HepG2 (cell line): ENCODE data around the gene TFCP2L1. TPM values are rescaled to one million over a fixed set of nuclear protein-coding genes. Genes with fewer than 3 reads are reported as not detected.

Source experiments
- ATAC-seq: fragments of 200-7000 bp; cut with Tn5 transposase; 3 replicates; pipeline ENCODE4 v1.9.1; 2020; ENCODE audit warnings: mild to moderate bottlenecking, moderate library complexity
- BruUV-seq: library from RNA; stranded (reverse); fragments of 400-500 nt; replicated peaks from 2 replicates; lab custom pipeline; 2021; lab: Mats Ljungman, UMichigan
- CTCF ChIA-PET: fragments of 300-600 bp; formaldehyde crosslinking; extraction: SDS; loops from one replicate; lab custom pipeline; 2021; ENCODE audit warnings: low total read pairs, inconsistent platforms, low intra/inter-chr PET ratio; lab: Yijun Ruan, JAX
- POLR2A ChIA-PET: fragments of 350-600 bp; sonication (Branson Sonifier 250); formaldehyde crosslinking; loops from one replicate; lab custom pipeline; 2020; ENCODE audit warnings: antibody characterized with exemption, inconsistent platforms; lab: Yijun Ruan, JAX
- DNase-seq: peaks from one replicate; pipeline ENCODE4 v3.0.0-alpha.2; 2015; ENCODE audit warnings: low spot score
- FAIRE-seq: peaks from 3 replicates; lab custom pipeline; 2011; peaks lifted over from hg19 to GRCh38; lab: Jason Lieb, UNC
- H2AFZ ChIP-seq: one replicate; pipeline ENCODE4 v1.6.1; 2011; ENCODE audit warnings: low read length, inconsistent platforms
- H3K27ac ChIP-seq: fragments of 300-600 bp; 3 replicates; pipeline ENCODE4 v1.8.0; 2011; ENCODE audit warnings: mixed run types, mild to moderate bottlenecking, mixed read lengths, low read length, inconsistent platforms; ENCODE audit not compliant: insufficient read depth; ENCODE audit errors: extremely low read length
- H3K27me3 ChIP-seq, 2 experiments: fragments of 200-600 bp in 1 of 2; 2 replicates in 1 of 2; 3 replicates in 1 of 2; pipeline versions ENCODE4 v1.6.0 to v1.8.0; 2011; ENCODE audit warnings: low read length in 2 of 2, mild to moderate bottlenecking in 2 of 2, moderate library complexity in 2 of 2, inconsistent platforms in 1 of 2; ENCODE audit not compliant: insufficient read depth in 2 of 2, control insufficient read depth in 1 of 2
- H3K36me3 ChIP-seq, 2 experiments: fragments of 200-600 bp in 1 of 2; replicated peaks in 1 of 2; 2 replicates in 1 of 2; 3 replicates in 1 of 2; pipeline versions ENCODE4 v1.5.1 to v1.8.0; 2011; ENCODE audit warnings: low read length in 2 of 2, inconsistent platforms in 1 of 2; ENCODE audit not compliant: insufficient read depth in 2 of 2, control insufficient read depth in 1 of 2
- H3K4me1 ChIP-seq: 2 replicates; pipeline ENCODE4 v1.5.1; 2012; ENCODE audit warnings: low read length, inconsistent platforms; ENCODE audit not compliant: insufficient read depth
- H3K4me2 ChIP-seq: 2 replicates; pipeline ENCODE4 v1.6.0; 2011; ENCODE audit warnings: low read depth, low read length, inconsistent platforms
- H3K4me3 ChIP-seq, 3 experiments: fragments of 200-600 bp in 1 of 3; sonication (generic), shearing (Covaris generic) in 1 of 3; replicated peaks in 1 of 3; 2 replicates each; pipeline ENCODE4 v1.5.1; 2011 to 2016; ENCODE audit warnings: low read length in 3 of 3, inconsistent platforms in 2 of 3, low read depth in 2 of 3, mild to moderate bottlenecking in 2 of 3, control low read depth in 1 of 3, mixed read lengths in 1 of 3; ENCODE audit not compliant: insufficient read depth in 1 of 3
- H3K79me2 ChIP-seq: one replicate; pipeline ENCODE4 v1.6.1; 2011; ENCODE audit warnings: low read length, inconsistent platforms; ENCODE audit not compliant: insufficient read depth
- H3K9ac ChIP-seq: 2 replicates; pipeline ENCODE4 v1.6.0; 2011; ENCODE audit warnings: mild to moderate bottlenecking, low read depth, low read length, inconsistent platforms; ENCODE audit not compliant: insufficient read depth
- H3K9me3 ChIP-seq: 2 replicates; pipeline ENCODE4 v1.5.1; 2012; ENCODE audit warnings: mild to moderate bottlenecking, low read length
- H4K20me1 ChIP-seq: 2 replicates; pipeline ENCODE4 v1.6.0; 2011; ENCODE audit warnings: inconsistent platforms, mild to moderate bottlenecking, low read length, moderate library complexity; ENCODE audit not compliant: insufficient read depth
- HDAC6 ChIP-seq: fragments of 200-600 bp; sonication (generic); IDR thresholded peaks from 2 replicates; pipeline ENCODE4 v1.7.0; 2017; ENCODE audit warnings: mild to moderate bottlenecking, antibody characterized with exemption, low read length, low read depth
- SIX4 ChIP-seq: sonication (generic); formaldehyde crosslinking; IDR thresholded peaks from 2 replicates; pipeline ENCODE4 v1.4.0; 2020; ENCODE audit warnings: missing genetic modification reagents
- ZNF572 ChIP-seq: sonication (generic); formaldehyde crosslinking; IDR thresholded peaks from 2 replicates; pipeline ENCODE4 v1.5.1; 2020; ENCODE audit warnings: mild to moderate bottlenecking, missing genetic modification reagents
- WGBS: methylation state at CpG from one replicate; pipeline ENCODE4 v1.1.6; 2017; ENCODE audit warnings: low lambda C conversion rate; 5-methylcytosine and 5-hydroxymethylcytosine counted together
- in situ Hi-C: cut with HindIII; loops from 2 replicates; pipeline ENCODE4 v1.10.0; 2017; ENCODE audit warnings: low pct_unique_long_range_greater_than_20kb; ENCODE audit not compliant: extremely low pct_ligation_motif_present
- intact Hi-C: fragments of 100-400 bp; cut with micrococcal nuclease; formaldehyde crosslinking; loops from one replicate; pipeline ENCODE4 v1.10.0; 2022; ENCODE audit not compliant: unreplicated experiment
- polyA plus RNA-seq, 8 experiments: library from polyadenylated mRNA; depleted of rRNA in 3 of 8; stranded (reverse) in 7 of 8; unstranded in 1 of 8; fragments of >200 nt; fragmentation: Illumina TruSeq in 4 of 8; extraction: Trizol in 4 of 8; gene quantifications; 2 replicates each; pipeline versions ENCODE4 v1.2.1 to v1.2.3, GENCODE V29; 2011 to 2016; ENCODE audit warnings: low read depth in 4 of 8, missing spikeins in 1 of 8, mixed read lengths in 1 of 8; ENCODE audit not compliant: insufficient read depth in 1 of 8
- total RNA-seq, 5 experiments: library from RNA; depleted of rRNA; stranded (reverse); fragments of >200 nt; fragmentation: Illumina TruSeq; extraction: Trizol; gene quantifications; 2 replicates each; pipeline ENCODE4 v1.2.3, GENCODE V29; 2016; ENCODE audit warnings: low read depth in 1 of 5
- TF ChIP-seq, protein P1 (sequence below): sonication (generic); formaldehyde crosslinking; conservative IDR thresholded peaks from 2 replicates; pipeline ENCODE4 v1.5.0; 2020; ENCODE audit warnings: missing genetic modification reagents
- TF ChIP-seq, protein P2 (sequence below): IDR thresholded peaks from 2 replicates; pipeline ENCODE4 v1.4.0; 2020; ENCODE audit warnings: mild to moderate bottlenecking, missing genetic modification reagents
- TF ChIP-seq, protein P3 (sequence below): sonication (generic); formaldehyde crosslinking; IDR thresholded peaks from 2 replicates; pipeline ENCODE4 v1.5.0; 2020; ENCODE audit warnings: missing genetic modification reagents
- TF ChIP-seq, protein P4 (sequence below): IDR thresholded peaks from 2 replicates; pipeline ENCODE4 v1.6.1; 2016; ENCODE audit warnings: missing genetic modification reagents, missing compliant biosample characterization

TFCP2L1 gene
- total and polyA plus RNA-seq, 2 of the 13 experiments (the other 11 are each of a cell fraction or from before 2014, with no cell fraction given), result under 0.01 TPM; not detected in 1

DNA sequence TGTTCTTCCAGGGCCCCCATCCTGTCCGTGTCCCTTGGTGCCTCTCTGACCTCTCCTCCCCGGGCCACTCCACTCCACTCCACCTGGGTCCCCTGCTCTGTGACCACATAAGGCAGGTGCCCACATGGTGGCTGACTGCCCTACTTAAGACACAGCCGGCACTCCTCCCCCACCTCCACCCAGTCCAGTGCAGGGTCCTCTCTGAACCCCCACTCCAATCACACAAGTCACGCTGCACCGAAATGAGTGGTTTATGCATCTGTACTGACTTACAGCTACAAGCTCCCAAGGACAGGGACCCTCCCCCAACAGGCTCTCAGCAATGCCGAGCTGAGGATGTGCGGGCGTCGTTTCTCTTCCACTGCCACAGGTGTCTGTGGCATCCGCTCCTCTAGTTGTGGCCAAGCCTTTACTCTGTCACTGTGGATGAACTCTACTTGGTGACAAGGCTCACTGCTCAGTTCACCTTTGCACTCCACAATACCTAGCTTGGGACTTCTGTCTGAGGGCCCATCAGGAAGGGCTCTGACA, 48.3 kb downstream of the TFCP2L1 start:
- H3K27me3 ChIP-seq, result peaks cover 22 to 93% of the 10 kb centered on the region in 2 experiments
- no peaks in the 10 kb centered on the region for H3K9me3 ChIP-seq
- no peak for ATAC-seq
- H4K20me1 ChIP-seq, result no peaks in the 10 kb centered on the region
- no peaks in the 10 kb centered on the region for H3K79me2 ChIP-seq
- intact Hi-C loops, result no loop called here
- TF ChIP-seq, protein P1, sequence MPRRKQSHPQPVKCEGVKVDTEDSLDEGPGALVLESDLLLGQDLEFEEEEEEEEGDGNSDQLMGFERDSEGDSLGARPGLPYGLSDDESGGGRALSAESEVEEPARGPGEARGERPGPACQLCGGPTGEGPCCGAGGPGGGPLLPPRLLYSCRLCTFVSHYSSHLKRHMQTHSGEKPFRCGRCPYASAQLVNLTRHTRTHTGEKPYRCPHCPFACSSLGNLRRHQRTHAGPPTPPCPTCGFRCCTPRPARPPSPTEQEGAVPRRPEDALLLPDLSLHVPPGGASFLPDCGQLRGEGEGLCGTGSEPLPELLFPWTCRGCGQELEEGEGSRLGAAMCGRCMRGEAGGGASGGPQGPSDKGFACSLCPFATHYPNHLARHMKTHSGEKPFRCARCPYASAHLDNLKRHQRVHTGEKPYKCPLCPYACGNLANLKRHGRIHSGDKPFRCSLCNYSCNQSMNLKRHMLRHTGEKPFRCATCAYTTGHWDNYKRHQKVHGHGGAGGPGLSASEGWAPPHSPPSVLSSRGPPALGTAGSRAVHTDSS (CRISPR knock-in tag), result no peak
- TF ChIP-seq ZNF572, result no peak
- TF ChIP-seq, protein P2, sequence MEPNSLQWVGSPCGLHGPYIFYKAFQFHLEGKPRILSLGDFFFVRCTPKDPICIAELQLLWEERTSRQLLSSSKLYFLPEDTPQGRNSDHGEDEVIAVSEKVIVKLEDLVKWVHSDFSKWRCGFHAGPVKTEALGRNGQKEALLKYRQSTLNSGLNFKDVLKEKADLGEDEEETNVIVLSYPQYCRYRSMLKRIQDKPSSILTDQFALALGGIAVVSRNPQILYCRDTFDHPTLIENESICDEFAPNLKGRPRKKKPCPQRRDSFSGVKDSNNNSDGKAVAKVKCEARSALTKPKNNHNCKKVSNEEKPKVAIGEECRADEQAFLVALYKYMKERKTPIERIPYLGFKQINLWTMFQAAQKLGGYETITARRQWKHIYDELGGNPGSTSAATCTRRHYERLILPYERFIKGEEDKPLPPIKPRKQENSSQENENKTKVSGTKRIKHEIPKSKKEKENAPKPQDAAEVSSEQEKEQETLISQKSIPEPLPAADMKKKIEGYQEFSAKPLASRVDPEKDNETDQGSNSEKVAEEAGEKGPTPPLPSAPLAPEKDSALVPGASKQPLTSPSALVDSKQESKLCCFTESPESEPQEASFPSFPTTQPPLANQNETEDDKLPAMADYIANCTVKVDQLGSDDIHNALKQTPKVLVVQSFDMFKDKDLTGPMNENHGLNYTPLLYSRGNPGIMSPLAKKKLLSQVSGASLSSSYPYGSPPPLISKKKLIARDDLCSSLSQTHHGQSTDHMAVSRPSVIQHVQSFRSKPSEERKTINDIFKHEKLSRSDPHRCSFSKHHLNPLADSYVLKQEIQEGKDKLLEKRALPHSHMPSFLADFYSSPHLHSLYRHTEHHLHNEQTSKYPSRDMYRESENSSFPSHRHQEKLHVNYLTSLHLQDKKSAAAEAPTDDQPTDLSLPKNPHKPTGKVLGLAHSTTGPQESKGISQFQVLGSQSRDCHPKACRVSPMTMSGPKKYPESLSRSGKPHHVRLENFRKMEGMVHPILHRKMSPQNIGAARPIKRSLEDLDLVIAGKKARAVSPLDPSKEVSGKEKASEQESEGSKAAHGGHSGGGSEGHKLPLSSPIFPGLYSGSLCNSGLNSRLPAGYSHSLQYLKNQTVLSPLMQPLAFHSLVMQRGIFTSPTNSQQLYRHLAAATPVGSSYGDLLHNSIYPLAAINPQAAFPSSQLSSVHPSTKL (CRISPR knock-in tag), result no peak
- TF ChIP-seq, protein P3, sequence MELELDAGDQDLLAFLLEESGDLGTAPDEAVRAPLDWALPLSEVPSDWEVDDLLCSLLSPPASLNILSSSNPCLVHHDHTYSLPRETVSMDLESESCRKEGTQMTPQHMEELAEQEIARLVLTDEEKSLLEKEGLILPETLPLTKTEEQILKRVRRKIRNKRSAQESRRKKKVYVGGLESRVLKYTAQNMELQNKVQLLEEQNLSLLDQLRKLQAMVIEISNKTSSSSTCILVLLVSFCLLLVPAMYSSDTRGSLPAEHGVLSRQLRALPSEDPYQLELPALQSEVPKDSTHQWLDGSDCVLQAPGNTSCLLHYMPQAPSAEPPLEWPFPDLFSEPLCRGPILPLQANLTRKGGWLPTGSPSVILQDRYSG (CRISPR knock-in tag), result no peak
- TF ChIP-seq SIX4 (CRISPR knock-in tag), result no peak
- TF ChIP-seq HDAC6, result no peak
- TF ChIP-seq, protein P4, sequence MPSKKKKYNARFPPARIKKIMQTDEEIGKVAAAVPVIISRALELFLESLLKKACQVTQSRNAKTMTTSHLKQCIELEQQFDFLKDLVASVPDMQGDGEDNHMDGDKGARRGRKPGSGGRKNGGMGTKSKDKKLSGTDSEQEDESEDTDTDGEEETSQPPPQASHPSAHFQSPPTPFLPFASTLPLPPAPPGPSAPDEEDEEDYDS (CRISPR knock-in tag), result no peak
- TF ChIP-seq, all 625 proteins: peak for 0
- H3K4me3 ChIP-seq, result no peak overlapping the region
- CTCF ChIA-PET, result no interaction called here
- H3K36me3 ChIP-seq, result no peaks in the 10 kb centered on the region
- no peaks in the 10 kb centered on the region for H3K4me1 ChIP-seq
- H3K9ac ChIP-seq, result no peak overlapping the region
- 51% methylated on average over 10 of the region's 10 CpGs for WGBS
- FAIRE-seq (no peak), DNase-seq (no peak)
- BruUV-seq, result no TSS peak
- H3K27ac ChIP-seq, result no peak overlapping the region
- POLR2A ChIA-PET, result no interaction called here
- in situ Hi-C loops, result no loop called here
- H3K4me2 ChIP-seq, result no peak overlapping the region
- no peak overlapping the region for H2AFZ ChIP-seq
